Endothelial cell of umbilical vein (primary cell): ENCODE results near the gene BRSK2. TPM values are rescaled to one million over a fixed set of nuclear protein-coding genes. Genes with fewer than 3 reads are reported as not detected.

Experiments
- BruUV-seq: library from RNA; stranded (reverse); fragments of 400-500 nt; replicated peaks from 2 replicates; lab custom pipeline; 2021; lab: Mats Ljungman, UMichigan
- CTCF ChIA-PET: fragments of 300-600, 350-600 bp; sonication (Branson Sonifier 250); formaldehyde crosslinking; loops from one replicate; lab custom pipeline; 2021; ENCODE audit warnings: antibody characterized with exemption, inconsistent platforms; lab: Charles Lee
- POLR2A ChIA-PET: fragments of 300-600, 350-600 bp; sonication (Branson Sonifier 250); formaldehyde crosslinking; loops from one replicate; lab custom pipeline; 2021; ENCODE audit warnings: antibody characterized with exemption, inconsistent platforms; lab: Charles Lee
- DNase-seq: peaks from one replicate; pipeline ENCODE4 v3.0.0-alpha.2; 2011; ENCODE audit warnings: low read depth, low spot score
- FAIRE-seq: peaks from 2 replicates; lab custom pipeline; 2011; peaks lifted over from hg19 to GRCh38; lab: Jason Lieb, UNC
- H2AFZ ChIP-seq: 2 replicates; pipeline ENCODE4 v1.6.0; 2012; ENCODE audit warnings: low read depth, low read length, control low read depth, inconsistent platforms
- H3K27ac ChIP-seq: 2 replicates; pipeline ENCODE4 v1.5.1; 2011; ENCODE audit warnings: low read depth, mild to moderate bottlenecking, control low read depth, low read length, moderate library complexity; ENCODE audit not compliant: insufficient read depth
- H3K27me3 ChIP-seq, 2 experiments: 2 replicates each; pipeline versions ENCODE4 v1.6.0 to v1.6.1; 2011; ENCODE audit warnings: low read length in 2 of 2, mixed read lengths in 1 of 2; ENCODE audit not compliant: control insufficient read depth in 2 of 2, insufficient read depth in 2 of 2
- H3K36me3 ChIP-seq, 2 experiments: 2 replicates in 1 of 2; 3 replicates in 1 of 2; pipeline ENCODE4 v1.5.1; 2011; ENCODE audit warnings: low read length in 2 of 2, mild to moderate bottlenecking in 1 of 2, moderate library complexity in 1 of 2; ENCODE audit not compliant: control insufficient read depth in 2 of 2, insufficient read depth in 2 of 2; ENCODE audit errors: extremely low read depth in 1 of 2
- H3K4me1 ChIP-seq: 3 replicates; pipeline ENCODE4 v1.5.1; 2011; ENCODE audit warnings: mild to moderate bottlenecking, low read length; ENCODE audit not compliant: control insufficient read depth, insufficient read depth; ENCODE audit errors: extremely low read depth
- H3K4me2 ChIP-seq: 2 replicates; pipeline ENCODE4 v1.6.1; 2011; ENCODE audit warnings: low read length, control low read depth, mixed read lengths; ENCODE audit not compliant: insufficient read depth
- H3K4me3 ChIP-seq, 3 experiments: fragments of 200-600 bp in 1 of 3; sonication (generic), shearing (Covaris generic) in 1 of 3; replicated peaks in 1 of 3; 2 replicates each; pipeline ENCODE4 v1.5.1; 2011 to 2016; ENCODE audit warnings: control low read depth in 3 of 3, low read length in 3 of 3, mild to moderate bottlenecking in 2 of 3, inconsistent platforms in 1 of 3, low read depth in 1 of 3, moderate library complexity in 1 of 3; ENCODE audit not compliant: insufficient read depth in 1 of 3
- H3K79me2 ChIP-seq: 2 replicates; pipeline ENCODE4 v1.6.0; 2012; ENCODE audit warnings: low read length, inconsistent platforms; ENCODE audit not compliant: control insufficient read depth, insufficient read depth
- H3K9ac ChIP-seq: replicated peaks from 2 replicates; pipeline ENCODE3; 2011; ENCODE audit warnings: low read length, control low read depth; ENCODE audit not compliant: insufficient read depth; ENCODE audit errors: extremely low read depth
- H3K9me1 ChIP-seq: replicated peaks from 3 replicates; pipeline ENCODE4 v1.6.0; 2011; ENCODE audit warnings: mild to moderate bottlenecking, low read length; ENCODE audit not compliant: control insufficient read depth, insufficient read depth; ENCODE audit errors: extremely low read depth
- H3K9me3 ChIP-seq: replicated peaks from 2 replicates; pipeline ENCODE4 v1.5.1; 2012; ENCODE audit warnings: low read length, inconsistent platforms; ENCODE audit not compliant: control insufficient read depth, insufficient read depth
- H4K20me1 ChIP-seq: replicated peaks from 2 replicates; pipeline ENCODE3; 2011; ENCODE audit warnings: mild to moderate bottlenecking, low read length; ENCODE audit not compliant: control insufficient read depth, insufficient read depth; ENCODE audit errors: extremely low read depth
- EZH2 ChIP-seq: IDR thresholded peaks from 2 replicates; pipeline ENCODE4 v1.6.1; 2012; ENCODE audit warnings: borderline replicate concordance, low read depth, mild to moderate bottlenecking, moderate library complexity, low read length, inconsistent platforms; ENCODE audit not compliant: severe bottlenecking
- FOS ChIP-seq: IDR thresholded peaks from 2 replicates; pipeline ENCODE4 v1.6.1; 2011; ENCODE audit warnings: mild to moderate bottlenecking, low read length, moderate library complexity, borderline replicate concordance; ENCODE audit not compliant: insufficient read depth
- GATA2 ChIP-seq: IDR thresholded peaks from 2 replicates; pipeline ENCODE4 v1.7.0; 2011; ENCODE audit warnings: low read depth, mild to moderate bottlenecking, moderate library complexity, mixed read lengths, low read length; ENCODE audit not compliant: insufficient read length, insufficient read depth
- JUN ChIP-seq: IDR thresholded peaks from 2 replicates; pipeline ENCODE4 v1.6.1; 2011; ENCODE audit warnings: borderline replicate concordance, low read depth; ENCODE audit not compliant: insufficient read length, insufficient read depth
- MYC ChIP-seq: IDR thresholded peaks from one replicate; pipeline ENCODE4 v1.6.1; 2011; ENCODE audit warnings: mild to moderate bottlenecking, low read depth, low read length
- POLR2A ChIP-seq: IDR thresholded peaks from 2 replicates; pipeline ENCODE4 v1.6.1; 2012; ENCODE audit warnings: low read depth, mild to moderate bottlenecking, control low read depth, low read length
- POLR2AphosphoS5 ChIP-seq: IDR thresholded peaks from 2 replicates; pipeline ENCODE4 v1.6.1; 2012; ENCODE audit warnings: low read depth, mild to moderate bottlenecking, control low read depth, low read length, moderate library complexity; ENCODE audit not compliant: insufficient read depth
- dilution Hi-C: fragments of 300-500 bp; cut with MboI; formaldehyde crosslinking; loops from one replicate; pipeline ENCODE4 v1.15.0; 2019; ENCODE audit warnings: low sequenced_read_pairs; ENCODE audit not compliant: extremely low pct_ligation_motif_present
- intact Hi-C: fragments of 100-400 bp; cut with micrococcal nuclease; formaldehyde crosslinking; loops from one replicate; pipeline ENCODE4 v1.10.0; 2022
- polyA plus RNA-seq, 4 experiments: library from polyadenylated mRNA; depleted of rRNA in 3 of 4; stranded (reverse) in 3 of 4; unstranded in 1 of 4; fragments of >200 nt; gene quantifications; 2 replicates each; pipeline versions ENCODE4 v1.2.1 to v1.2.3, GENCODE V29; 2011 to 2012; ENCODE audit warnings: missing spikeins in 1 of 4
- total RNA-seq: library from RNA; stranded (reverse); gene quantifications from 2 replicates; pipeline ENCODE4 v1.2.3, GENCODE V29; 2021
- TF ChIP-seq, protein P1 (sequence below): IDR thresholded peaks from 2 replicates; pipeline ENCODE4 v1.6.1; 2011; ENCODE audit not compliant: insufficient read depth, insufficient read length
- TF ChIP-seq, protein P2 (sequence below), 2 donors: IDR thresholded peaks; 1 replicate in 1 of 2; 2 replicates in 1 of 2; pipeline ENCODE4 v1.5.1; 2011; ENCODE audit warnings: low read length in 2 of 2, mild to moderate bottlenecking in 2 of 2, moderate library complexity in 2 of 2, control low read depth in 1 of 2, inconsistent platforms in 1 of 2, low read depth in 1 of 2; ENCODE audit not compliant: insufficient read depth in 1 of 2; ENCODE audit errors: extremely low read depth in 1 of 2

Gene BRSK2
- total and polyA plus RNA-seq, 2 donors (not counting 3 experiments of a cell fraction or from before 2014, with no cell fraction given): 0.08 to 0.20 TPM

GRCh38 chr11:1481483-1481825 lies 91.7 kb downstream of the BRSK2 start:
- H3K9me3 ChIP-seq: no peaks in the 10 kb centered on the region
- CTCF ChIA-PET: no interaction called here
- dilution Hi-C loops (no loop called here), intact Hi-C loops (no loop called here)
- H4K20me1 ChIP-seq: no peaks in the 10 kb centered on the region
- H3K27me3 ChIP-seq: no peaks in the 10 kb centered on the region
- no peaks in the 10 kb centered on the region for H3K9me1 ChIP-seq
- H2AFZ ChIP-seq: no peak overlapping the region
- POLR2A ChIA-PET: no interaction called here
- no peak overlapping the region for H3K9ac ChIP-seq
- H3K79me2 ChIP-seq: no peaks in the 10 kb centered on the region
- FAIRE-seq (no peak), DNase-seq (no peak)
- H3K27ac ChIP-seq: no peak overlapping the region
- TF ChIP-seq FOS (no peak), GATA2 (no peak), POLR2AphosphoS5 (no peak), JUN (no peak), POLR2A (no peak), EZH2 (no peak), MYC (no peak)
- TF ChIP-seq, protein P1, sequence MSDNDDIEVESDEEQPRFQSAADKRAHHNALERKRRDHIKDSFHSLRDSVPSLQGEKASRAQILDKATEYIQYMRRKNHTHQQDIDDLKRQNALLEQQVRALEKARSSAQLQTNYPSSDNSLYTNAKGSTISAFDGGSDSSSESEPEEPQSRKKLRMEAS: no peak
- TF ChIP-seq, protein P2, sequence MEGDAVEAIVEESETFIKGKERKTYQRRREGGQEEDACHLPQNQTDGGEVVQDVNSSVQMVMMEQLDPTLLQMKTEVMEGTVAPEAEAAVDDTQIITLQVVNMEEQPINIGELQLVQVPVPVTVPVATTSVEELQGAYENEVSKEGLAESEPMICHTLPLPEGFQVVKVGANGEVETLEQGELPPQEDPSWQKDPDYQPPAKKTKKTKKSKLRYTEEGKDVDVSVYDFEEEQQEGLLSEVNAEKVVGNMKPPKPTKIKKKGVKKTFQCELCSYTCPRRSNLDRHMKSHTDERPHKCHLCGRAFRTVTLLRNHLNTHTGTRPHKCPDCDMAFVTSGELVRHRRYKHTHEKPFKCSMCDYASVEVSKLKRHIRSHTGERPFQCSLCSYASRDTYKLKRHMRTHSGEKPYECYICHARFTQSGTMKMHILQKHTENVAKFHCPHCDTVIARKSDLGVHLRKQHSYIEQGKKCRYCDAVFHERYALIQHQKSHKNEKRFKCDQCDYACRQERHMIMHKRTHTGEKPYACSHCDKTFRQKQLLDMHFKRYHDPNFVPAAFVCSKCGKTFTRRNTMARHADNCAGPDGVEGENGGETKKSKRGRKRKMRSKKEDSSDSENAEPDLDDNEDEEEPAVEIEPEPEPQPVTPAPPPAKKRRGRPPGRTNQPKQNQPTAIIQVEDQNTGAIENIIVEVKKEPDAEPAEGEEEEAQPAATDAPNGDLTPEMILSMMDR (IDR thresholded peaks at IDR 0.05; ENCODE audit: extremely low read depth in 1 of 2, insufficient read depth in 1 of 2, low read depth in 1 of 2, low read length in 2 of 2): no peak
- H3K4me1 ChIP-seq: no peaks in the 10 kb centered on the region
- H3K36me3 ChIP-seq: peaks cover 0 to 9% of the 10 kb centered on the region in 2 experiments
- no peak overlapping the region for H3K4me2 ChIP-seq
- BruUV-seq: no TSS peak
- H3K4me3 ChIP-seq: no peak overlapping the region
